CD14-positive monocyte (primary cell): ENCODE results near the gene SMYD4. TPM values are rescaled to one million over a fixed set of nuclear protein-coding genes. Genes with fewer than 3 reads are reported as not detected.
"Not testable (repeated sequence)": the region's sequence is repeated elsewhere in the genome, so short reads cannot be mapped to it uniquely, and the experiment has no call there.

ENCODE experiments used
- DNase-seq, 3 donors: peaks; one replicate each; pipeline ENCODE4 v3.0.0-alpha.2; 2011 to 2022
- H2AFZ ChIP-seq: 2 replicates; pipeline ENCODE4 v1.6.0; 2012; ENCODE audit warnings: mild to moderate bottlenecking, low read depth, low read length, inconsistent platforms; ENCODE audit not compliant: insufficient read depth, poor library complexity, severe bottlenecking
- H3K27ac ChIP-seq, 2 donors: 1 replicate in 1 of 2; 2 replicates in 1 of 2; pipeline ENCODE4 v1.5.1; 2012 to 2013; ENCODE audit warnings: low read length in 2 of 2, control low read depth in 1 of 2, inconsistent platforms in 1 of 2, low read depth in 1 of 2, mild to moderate bottlenecking in 1 of 2
- H3K27me3 ChIP-seq, 2 donors: one replicate each; pipeline versions ENCODE4 v1.6.0 to v1.6.1; 2011 to 2013; ENCODE audit warnings: low read length in 2 of 2; ENCODE audit not compliant: control insufficient read depth in 2 of 2, insufficient read depth in 2 of 2
- H3K36me3 ChIP-seq, 2 donors: replicated peaks in 1 of 2; 1 replicate in 1 of 2; 2 replicates in 1 of 2; pipeline versions ENCODE4 v1.5.1 to v1.6.1; 2012 to 2013; ENCODE audit warnings: low read length in 2 of 2, control low read depth in 1 of 2, inconsistent platforms in 1 of 2, mild to moderate bottlenecking in 1 of 2; ENCODE audit not compliant: insufficient read depth in 2 of 2, control insufficient read depth in 1 of 2
- H3K4me1 ChIP-seq, 2 donors: 1 replicate in 1 of 2; 2 replicates in 1 of 2; pipeline versions ENCODE4 v1.5.1 to v1.6.1; 2012 to 2013; ENCODE audit warnings: low read length in 2 of 2, control low read depth in 1 of 2, inconsistent platforms in 1 of 2, mild to moderate bottlenecking in 1 of 2, moderate library complexity in 1 of 2; ENCODE audit not compliant: insufficient read depth in 2 of 2, control insufficient read depth in 1 of 2
- H3K4me2 ChIP-seq: replicated peaks from 2 replicates; pipeline ENCODE3; 2012; ENCODE audit warnings: low read length, moderate library complexity, mild to moderate bottlenecking; ENCODE audit not compliant: poor library complexity, severe bottlenecking; ENCODE audit errors: extremely low read depth
- H3K4me3 ChIP-seq, 3 experiments: fragments of 200-600 bp in 1 of 3; sonication (generic) in 1 of 3; replicated peaks in 1 of 3; 1 replicate in 2 of 3; 2 replicates in 1 of 3; pipeline ENCODE4 v1.5.1; 2011 to 2013; ENCODE audit warnings: low read length in 3 of 3, mild to moderate bottlenecking in 3 of 3, control low read depth in 2 of 3, low read depth in 2 of 3, inconsistent platforms in 1 of 3, moderate library complexity in 1 of 3
- H3K79me2 ChIP-seq: 2 replicates; pipeline ENCODE4 v1.6.0; 2012; ENCODE audit warnings: mild to moderate bottlenecking, control low read depth, inconsistent platforms, low read length, moderate library complexity; ENCODE audit not compliant: insufficient read depth
- H3K9ac ChIP-seq: 2 replicates; pipeline ENCODE4 v1.6.0; 2017; ENCODE audit warnings: low read length, mild to moderate bottlenecking; ENCODE audit not compliant: insufficient read depth, poor library complexity, severe bottlenecking
- H3K9me3 ChIP-seq, 2 donors: replicated peaks in 1 of 2; 1 replicate in 1 of 2; 2 replicates in 1 of 2; pipeline versions ENCODE4 v1.5.1 to v1.6.1; 2012 to 2013; ENCODE audit warnings: low read length in 2 of 2, control low read depth in 1 of 2; ENCODE audit not compliant: control insufficient read depth in 1 of 2, insufficient read depth in 1 of 2
- H4K20me1 ChIP-seq: 2 replicates; pipeline ENCODE4 v1.6.0; 2012; ENCODE audit warnings: mild to moderate bottlenecking, low read length, control low read depth, moderate library complexity; ENCODE audit not compliant: insufficient read depth
- H3K27ac Mint-ChIP-seq, 7 donors: one replicate each; pipeline ENCODE4 v1.8.0; 2020; ENCODE audit warnings: mild to moderate bottlenecking in 7 of 7, mixed read lengths in 7 of 7, moderate library complexity in 6 of 7, inconsistent platforms in 2 of 7
- H3K27me3 Mint-ChIP-seq, 3 donors: one replicate each; pipeline ENCODE4 v1.8.0; 2021 to 2022; ENCODE audit warnings: low read depth in 3 of 3, mild to moderate bottlenecking in 3 of 3, mixed read lengths in 3 of 3, moderate library complexity in 3 of 3, inconsistent platforms in 1 of 3
- H3K36me3 Mint-ChIP-seq, 2 donors: one replicate each; pipeline ENCODE4 v1.8.0; 2020; ENCODE audit warnings: mixed read lengths in 2 of 2, inconsistent platforms in 1 of 2, mild to moderate bottlenecking in 1 of 2
- H3K4me1 Mint-ChIP-seq: one replicate; pipeline ENCODE4 v1.8.0; 2020; ENCODE audit warnings: mild to moderate bottlenecking, mixed read lengths
- H3K4me3 Mint-ChIP-seq, 2 donors: one replicate each; pipeline ENCODE4 v1.8.0; 2020; ENCODE audit warnings: mild to moderate bottlenecking in 2 of 2, mixed read lengths in 2 of 2, moderate library complexity in 1 of 2
- H3K9me3 Mint-ChIP-seq, 7 donors: one replicate each; pipeline ENCODE4 v1.8.0; 2020 to 2022; ENCODE audit warnings: mixed read lengths in 7 of 7, mild to moderate bottlenecking in 6 of 7, moderate library complexity in 6 of 7, inconsistent platforms in 2 of 7
- CTCF ChIP-seq: fragments of 200-600 bp; IDR thresholded peaks from one replicate; pipeline ENCODE4 v1.8.0; 2022; ENCODE audit warnings: antibody characterized with exemption, mild to moderate bottlenecking
- WGBS: methylation state at CpG from one replicate; pipeline ENCODE4 v1.1.5; 2013; ENCODE audit warnings: missing lambda C conversion rate; ENCODE audit not compliant: insufficient coverage; 5-methylcytosine and 5-hydroxymethylcytosine counted together
- intact Hi-C, 2 donors: fragments of 100-400 bp; cut with micrococcal nuclease; formaldehyde crosslinking; loops; one replicate each; pipeline versions ENCODE4 v1.15.0 to v1.15.1; 2023
- polyA plus RNA-seq, 3 donors: library from polyadenylated mRNA; depleted of rRNA in 1 of 3; unstranded in 2 of 3; stranded (reverse) in 1 of 3; fragments of 300-500 nt in 2 of 3; fragments of >200 nt in 1 of 3; fragmentation: Illumina TruSeq in 2 of 3; gene quantifications; 1 replicate in 2 of 3; 2 replicates in 1 of 3; pipeline ENCODE4 v1.2.3, GENCODE V29; 2012 to 2021

Gene SMYD4
- polyA plus RNA-seq, 3 donors: 3.2 to 7.6 (median 6.1) TPM

- Histone ChIP-seq H3K4me3 (no peak overlapping the region), H3K36me3 (no peaks in the 10 kb centered on the region), H4K20me1 (no peaks in the 10 kb centered on the region), H3K79me2 (no peaks in the 10 kb centered on the region), H3K4me2 (no peak overlapping the region), H2AFZ (no peak overlapping the region), H3K9me3 (no peaks in the 10 kb centered on the region), H3K27ac (no peak overlapping the region), H3K4me1 (peaks cover 42 to 43% of the 10 kb centered on the region in 2 donors), H3K27me3 (no peaks in the 10 kb centered on the region), H3K9ac (no peak overlapping the region)
- H3K4me3 Mint-ChIP-seq: no peak overlapping the region
- H3K9me3 Mint-ChIP-seq: no peaks in the 10 kb centered on the region
- WGBS: 88% methylated on average over 13 of the region's 21 CpGs
- peaks cover 38% of the 10 kb centered on the region for H3K4me1 Mint-ChIP-seq
- H3K27ac Mint-ChIP-seq: no peak overlapping the region
- DNase-seq: no peak
- TF ChIP-seq CTCF: no peak
- intact Hi-C loops: no loop called here
- peaks cover 0 to 2% of the 10 kb centered on the region in 2 donors for H3K36me3 Mint-ChIP-seq
- H3K27me3 Mint-ChIP-seq: peaks cover 0 to 4% (median 2%) of the 10 kb centered on the region in 3 donors
Measured at GRCh38 chr17:1766382-1767135, 63.1 kb downstream of the SMYD4 start.

DNA sequence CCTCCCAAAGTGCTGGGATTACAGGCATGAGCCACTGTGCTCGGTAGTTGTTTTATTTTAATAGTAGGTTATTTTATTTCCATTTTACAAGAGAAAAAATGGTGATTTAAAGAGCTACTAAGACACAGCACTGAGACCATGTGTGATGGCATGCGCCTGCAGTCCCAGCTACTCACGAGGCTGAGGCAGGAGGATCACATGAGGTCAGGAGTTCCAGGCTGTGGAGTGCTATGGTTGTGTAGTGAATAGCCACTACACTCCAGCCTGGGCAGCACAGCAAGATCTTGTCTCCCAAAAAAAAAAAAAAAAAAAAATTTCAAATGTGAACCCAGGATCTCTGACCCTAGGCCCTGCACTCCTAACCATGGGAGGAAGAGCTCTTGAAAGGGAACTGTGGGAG is 64.1 kb downstream of the SMYD4 start:
- TF ChIP-seq CTCF: no peak
- no peak overlapping the region for H3K4me3 Mint-ChIP-seq
- no peak overlapping the region for H3K9ac ChIP-seq
- H3K4me2 ChIP-seq: no peak overlapping the region
- no peak overlapping the region for H3K27ac ChIP-seq
- no peaks in the 10 kb centered on the region for H3K9me3 ChIP-seq
- H3K27ac Mint-ChIP-seq: no peak overlapping the region
- peaks cover 0 to 4% (median 0%) of the 10 kb centered on the region in 3 donors for H3K27me3 Mint-ChIP-seq
- H3K9me3 Mint-ChIP-seq: no peaks in the 10 kb centered on the region
- no CpG with 5 or more reads among the region's 3 CpGs for WGBS
- no peak for DNase-seq
- H3K4me1 Mint-ChIP-seq: peaks cover 30% of the 10 kb centered on the region
- H3K27me3 ChIP-seq: no peaks in the 10 kb centered on the region
- H3K4me1 ChIP-seq: peaks cover 33 to 34% of the 10 kb centered on the region in 2 donors
- H4K20me1 ChIP-seq: no peaks in the 10 kb centered on the region
- peaks cover 0 to 2% of the 10 kb centered on the region in 2 donors for H3K36me3 Mint-ChIP-seq
- H2AFZ ChIP-seq: no peak overlapping the region
- H3K36me3 ChIP-seq: no peaks in the 10 kb centered on the region
- H3K4me3 ChIP-seq: no peak overlapping the region
- intact Hi-C loops: no loop called here
- no peaks in the 10 kb centered on the region for H3K79me2 ChIP-seq

DNA sequence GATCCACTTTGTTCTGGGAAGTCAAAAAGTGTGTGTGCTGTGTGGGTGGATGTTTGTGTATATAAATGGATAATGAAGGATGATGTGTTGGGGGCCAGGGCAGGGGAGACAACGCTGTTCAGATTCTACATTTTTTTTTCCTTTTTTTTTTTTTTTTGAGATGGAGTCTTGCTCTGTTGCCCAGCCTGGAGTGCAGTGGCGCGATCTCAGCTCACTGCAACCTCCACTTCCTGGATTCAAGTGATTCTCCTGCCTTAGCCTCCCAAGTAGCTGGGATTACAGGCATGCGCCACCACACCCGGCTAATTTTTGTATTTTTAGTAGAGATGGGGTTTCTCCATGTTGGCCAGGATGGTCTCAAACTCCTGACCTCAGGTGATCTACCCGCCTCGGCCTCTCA is 65.0 kb downstream of the SMYD4 start:
- intact Hi-C loops, H3K27me3 Mint-ChIP-seq, H3K36me3 Mint-ChIP-seq, H3K9me3 Mint-ChIP-seq, H4K20me1 ChIP-seq, H3K27me3 ChIP-seq, H3K36me3 ChIP-seq, H3K79me2 ChIP-seq, H3K9me3 ChIP-seq, DNase-seq, H3K9ac ChIP-seq: not testable (repeated sequence)
- WGBS: no CpG with 5 or more reads among the region's 7 CpGs
- Mint-ChIP-seq H3K4me1 (peaks cover 33% of the 10 kb centered on the region), H3K27ac (peak overlapping the region in 6 of 7 donors; percentile 25 to 85 (median 57)), H3K4me3 (peak overlapping the region; percentile 16 to 72)
- peak overlapping the region; percentile 57 for H3K4me2 ChIP-seq
- peaks cover 36 to 37% of the 10 kb centered on the region in 2 donors for H3K4me1 ChIP-seq
- peak overlapping the region in 1 of 3 experiments; percentile 39 for H3K4me3 ChIP-seq
- H2AFZ ChIP-seq: peak overlapping the region; percentile 75
- H3K27ac ChIP-seq: peak overlapping the region; percentile 51 to 65
